ENCODE results near the gene COX7A2. TPM values are rescaled to one million over a fixed set of nuclear protein-coding genes. Genes with fewer than 3 reads are reported as not detected.
A peak's percentile ranks its signal among the peaks of the same experiment; 100 is the strongest.

The COX7A2 gene
- 100 to 1,000 TPM; 199 to 264 (median 238) TPM for polyA plus RNA-seq (ENCODE audit: insufficient read length in 10 of 10)
- long read RNA-seq, donor 1, transcript COX7A2-202 (4 exons, 773 nt) = major isoform, 242 of 269 reads
- long read RNA-seq, donor 1, partial matches to known transcripts = 21 of 269 reads
- long read RNA-seq, donor 1, other reads (novel, unspliced or antisense) = 0 of 269 reads
- long read RNA-seq, donor 2, transcript COX7A2-202 (4 exons, 773 nt) = major isoform, 219 of 240 reads
- long read RNA-seq, donor 2, transcript COX7A2-206 (3 exons, 325 nt) = minor isoform, 7 of 240 reads
- long read RNA-seq, donor 2, partial matches to known transcripts = 13 of 240 reads
- long read RNA-seq, donor 2, other reads (novel, unspliced or antisense) = 0 of 240 reads
- long read RNA-seq, donor 3 = 0 reads
- long read RNA-seq, donor 4, transcript COX7A2-202 (4 exons, 773 nt) = major isoform, 221 of 235 reads
- long read RNA-seq, donor 4, partial matches to known transcripts = 9 of 235 reads
- long read RNA-seq, donor 4, other reads (novel, unspliced or antisense) = 0 of 235 reads
- long read RNA-seq, donor 5, transcript COX7A2-202 (4 exons, 773 nt) = major isoform, 393 of 453 reads
- long read RNA-seq, donor 5, partial matches to known transcripts = 50 of 453 reads
- long read RNA-seq, donor 5, other reads (novel, unspliced or antisense) = 0 of 453 reads
- long read RNA-seq, donor 6, transcript COX7A2-202 (4 exons, 773 nt) = major isoform, 263 of 298 reads
- long read RNA-seq, donor 6, partial matches to known transcripts = 30 of 298 reads
- long read RNA-seq, donor 6, other reads (novel, unspliced or antisense) = 0 of 298 reads
- long read RNA-seq, donor 7, transcript COX7A2-202 (4 exons, 773 nt) = major isoform, 188 of 210 reads
- long read RNA-seq, donor 7, partial matches to known transcripts = 18 of 210 reads
- long read RNA-seq, donor 7, other reads (novel, unspliced or antisense) = 0 of 210 reads
- long read RNA-seq, donor 8, transcript COX7A2-202 (4 exons, 773 nt) = major isoform, 178 of 202 reads
- long read RNA-seq, donor 8, partial matches to known transcripts = 20 of 202 reads
- long read RNA-seq, donor 8, other reads (novel, unspliced or antisense) = 0 of 202 reads
- long read RNA-seq, donor 9, transcript COX7A2-202 (4 exons, 773 nt) = major isoform, 33 of 33 reads
- long read RNA-seq, donor 9, partial matches to known transcripts = 0 of 33 reads
- long read RNA-seq, donor 9, other reads (novel, unspliced or antisense) = 0 of 33 reads

- DNase-seq = peak; percentile 95 to 99 (median 97)
Observed at GRCh38 chr6:75243333-75244062, at the start of gene COX7A2. Gene COX7A2 (minus strand): TSS chr6:75243801. CDS start chr6:75243734, 67 bp downstream.

- DNase-seq = no peak
Observed at GRCh38 chr6:75292555-75292954, 49.0 kb upstream of the COX7A2 start.

GRCh38 chr6:75291744-75292143, 48.1 kb upstream of the COX7A2 start:
- no peak for DNase-seq

- DNase-seq = no peak
Observed at GRCh38 chr6:75291331-75291730, 47.7 kb upstream of the COX7A2 start.

- no peak for DNase-seq
Observed at GRCh38 chr6:75290136-75290945, 46.7 kb upstream of the COX7A2 start.

- no peak for DNase-seq
Observed at GRCh38 chr6:75288023-75288422, 44.4 kb upstream of the COX7A2 start.

GRCh38 chr6:75287424-75287823, 43.8 kb upstream of the COX7A2 start:
- no peak for DNase-seq

- DNase-seq = no peak
Observed at GRCh38 chr6:75286955-75287354, 43.4 kb upstream of the COX7A2 start.

- no peak for DNase-seq
Observed at GRCh38 chr6:75285283-75285639, 41.7 kb upstream of the COX7A2 start.

- DNase-seq = peak; percentile 98 to 99 (median 99)
Observed at GRCh38 chr6:75284632-75285282, 41.2 kb upstream of the COX7A2 start, which contains the start of gene TMEM30A. Gene TMEM30A (minus strand): TSS chr6:75284792. CDS start chr6:75284638, 154 bp downstream.

GRCh38 chr6:75283907-75284631, 40.5 kb upstream of the COX7A2 start:
- peak in 2 of 3 donors; percentile 37 to 73 for DNase-seq

- DNase-seq = no peak
Observed at GRCh38 chr6:75282706-75283105, 39.1 kb upstream of the COX7A2 start.

GRCh38 chr6:75281653-75282052, 38.1 kb upstream of the COX7A2 start:
- no peak for DNase-seq

- no peak for DNase-seq
Observed at GRCh38 chr6:75280131-75280855, 36.7 kb upstream of the COX7A2 start.

- no peak for DNase-seq
Observed at GRCh38 chr6:75279418-75279817, 35.8 kb upstream of the COX7A2 start.

GRCh38 chr6:75278474-75279077, 35.0 kb upstream of the COX7A2 start:
- no peak for DNase-seq

- peak in 1 of 3 donors; percentile 86 for DNase-seq
Observed at GRCh38 chr6:75275067-75275466, 31.5 kb upstream of the COX7A2 start.

GRCh38 chr6:75273009-75273408, 29.4 kb upstream of the COX7A2 start:
- DNase-seq = no peak

Data from muscle of back (tissue), 13 donors.